SK-N-MC (cell line): ENCODE results near the gene SH3PXD2A.

Experiments
- EZH2 ChIP-seq: fragments of 200-600 bp; sonication (generic); IDR thresholded peaks from one replicate; pipeline ENCODE4 v1.6.1; 2017; ENCODE audit warnings: antibody characterized with exemption
- FOXP2 ChIP-seq: optimal IDR thresholded peaks from 2 replicates; pipeline ENCODE3; 2011; ENCODE audit warnings: mild to moderate bottlenecking, moderate library complexity; ENCODE audit not compliant: insufficient read depth; ENCODE audit errors: extremely low read length, control extremely low read depth
- POLR2AphosphoS5 ChIP-seq: IDR thresholded peaks from 2 replicates; pipeline ENCODE4 v1.6.1; 2012; ENCODE audit warnings: mild to moderate bottlenecking, low read depth, low read length, borderline replicate concordance

- no peak for TF ChIP-seq POLR2AphosphoS5
- TF ChIP-seq EZH2, result no peak
- TF ChIP-seq FOXP2, result no peak
Measured at GRCh38 chr10:103793429-103793828, 61.9 kb downstream of the SH3PXD2A start.
